B cell (primary cell): ENCODE results near the gene TRIM28. TPM values are rescaled to one million over a fixed set of nuclear protein-coding genes. Genes with fewer than 3 reads are reported as not detected.

ENCODE experiments used
- ATAC-seq: fragments of 200-7000 bp; cut with Tn5 transposase; one replicate; pipeline ENCODE4 v1.10.0; 2021; ENCODE audit warnings: low read depth, mild to moderate bottlenecking, moderate number of reproducible peaks, moderate library complexity
- CTCF ChIA-PET: fragments of 350-600 bp; sonication (Branson Sonifier 250); formaldehyde crosslinking; loops from one replicate; lab custom pipeline; 2021; ENCODE audit warnings: antibody characterized with exemption, inconsistent platforms; lab: Charles Lee
- POLR2A ChIA-PET: fragments of 350-600 bp; sonication (Branson Sonifier 250); formaldehyde crosslinking; loops from one replicate; lab custom pipeline; 2021; ENCODE audit warnings: antibody characterized with exemption; lab: Charles Lee
- DNase-seq: peaks from one replicate; pipeline ENCODE4 v3.0.0; 2013
- H2AFZ ChIP-seq: 2 replicates; pipeline ENCODE4 v1.6.1; 2012; ENCODE audit warnings: mild to moderate bottlenecking, low read depth, low read length; ENCODE audit not compliant: insufficient read depth, poor library complexity, severe bottlenecking
- H3K27ac ChIP-seq, 2 donors: 1 replicate in 1 of 2; 2 replicates in 1 of 2; pipeline ENCODE4 v1.5.1; 2012 to 2013; ENCODE audit warnings: low read length in 2 of 2, mild to moderate bottlenecking in 2 of 2, moderate library complexity in 1 of 2
- H3K27me3 ChIP-seq, 4 experiments: fragments of 200-600 bp in 1 of 4; sonication (generic) in 1 of 4; replicated peaks in 1 of 4; 1 replicate in 2 of 4; 2 replicates in 2 of 4; pipeline versions ENCODE4 v1.6.1 to v1.7.0; 2013 to 2016; ENCODE audit warnings: low read length in 3 of 4, mild to moderate bottlenecking in 2 of 4, mixed read lengths in 1 of 4, moderate library complexity in 1 of 4; ENCODE audit not compliant: insufficient read depth in 4 of 4, control insufficient read depth in 3 of 4; ENCODE audit errors: control extremely low read depth in 1 of 4
- H3K36me3 ChIP-seq, 2 experiments: replicated peaks in 1 of 2; 1 replicate in 1 of 2; 2 replicates in 1 of 2; pipeline versions ENCODE4 v1.6.1 to v1.7.1; 2013; ENCODE audit warnings: low read length in 1 of 2; ENCODE audit not compliant: insufficient read depth in 2 of 2, control insufficient read depth in 1 of 2; ENCODE audit errors: control extremely low read depth in 1 of 2, extremely low read depth in 1 of 2
- H3K4me1 ChIP-seq, 2 donors: fragments of 200-600 bp in 1 of 2; sonication (generic) in 1 of 2; 1 replicate in 1 of 2; 2 replicates in 1 of 2; pipeline versions ENCODE4 v1.5.1 to v1.6.1; 2013 to 2017; ENCODE audit warnings: low read length in 2 of 2; ENCODE audit not compliant: control insufficient read depth in 2 of 2, insufficient read depth in 2 of 2
- H3K4me2 ChIP-seq: replicated peaks from 2 replicates; pipeline ENCODE3; 2012; ENCODE audit warnings: mild to moderate bottlenecking, low read depth, low read length; ENCODE audit not compliant: poor library complexity, severe bottlenecking
- H3K4me3 ChIP-seq, 5 experiments: fragments of 200-600 bp in 1 of 5; sonication (generic) in 1 of 5; 1 replicate in 3 of 5; 2 replicates in 2 of 5; pipeline versions ENCODE4 v1.5.1 to v1.7.0; 2011 to 2016; ENCODE audit warnings: low read length in 4 of 5, mild to moderate bottlenecking in 4 of 5, low read depth in 2 of 5, control low read depth in 1 of 5, moderate library complexity in 1 of 5; ENCODE audit not compliant: insufficient read depth in 1 of 5; ENCODE audit errors: control extremely low read depth in 1 of 5, extremely low read depth in 1 of 5
- H3K79me2 ChIP-seq: fragments of 200-600 bp; sonication (generic); one replicate; pipeline ENCODE4 v1.6.0; 2016; ENCODE audit warnings: low read length; ENCODE audit not compliant: control insufficient read depth, insufficient read depth
- H3K9ac ChIP-seq: fragments of 200-600 bp; sonication (generic); 2 replicates; pipeline ENCODE4 v1.6.1; 2017; ENCODE audit warnings: mild to moderate bottlenecking, low read length, moderate library complexity
- H3K9me3 ChIP-seq, 3 donors: one replicate each; pipeline versions ENCODE4 v1.6.1 to v1.7.1; 2013; ENCODE audit warnings: low read length in 2 of 3; ENCODE audit not compliant: control insufficient read depth in 2 of 3, insufficient read depth in 1 of 3; ENCODE audit errors: control extremely low read depth in 1 of 3
- H4K20me1 ChIP-seq: 2 replicates; pipeline ENCODE4 v1.6.0; 2012; ENCODE audit warnings: mild to moderate bottlenecking, low read length; ENCODE audit not compliant: insufficient read depth, control insufficient read depth, poor library complexity, severe bottlenecking
- H3K27ac Mint-ChIP-seq: one replicate; pipeline ENCODE4 v1.8.0; 2021; ENCODE audit warnings: mixed read lengths
- H3K27me3 Mint-ChIP-seq: one replicate; pipeline ENCODE4 v1.8.0; 2021; ENCODE audit warnings: mixed read lengths
- H3K4me1 Mint-ChIP-seq: one replicate; pipeline ENCODE4 v1.8.0; 2021; ENCODE audit warnings: mixed read lengths
- H3K4me3 Mint-ChIP-seq: one replicate; pipeline ENCODE4 v1.8.0; 2021; ENCODE audit warnings: mixed read lengths
- H3K9me3 Mint-ChIP-seq: one replicate; pipeline ENCODE4 v1.8.0; 2022; ENCODE audit warnings: mixed read lengths; ENCODE audit not compliant: insufficient read depth
- EZH2 ChIP-seq: IDR thresholded peaks from 2 replicates; pipeline ENCODE4 v1.6.1; 2012; ENCODE audit warnings: borderline replicate concordance, low read depth, mild to moderate bottlenecking, moderate library complexity, low read length; ENCODE audit not compliant: insufficient read depth, poor library complexity, severe bottlenecking
- WGBS: methylation state at CpG from one replicate; pipeline ENCODE4 v1.1.5; 2013; ENCODE audit warnings: missing lambda C conversion rate; ENCODE audit not compliant: insufficient coverage; 5-methylcytosine and 5-hydroxymethylcytosine counted together
- intact Hi-C: fragments of 100-400 bp; cut with micrococcal nuclease; formaldehyde crosslinking; loops from one replicate; pipeline ENCODE4 v1.10.0; 2022
- polyA plus RNA-seq: library from polyadenylated mRNA; depleted of rRNA; stranded (reverse); fragments of >200 nt; gene quantifications from 2 replicates; pipeline ENCODE4 v1.2.3, GENCODE V29; 2012
- total RNA-seq, 2 donors: library from RNA; stranded (reverse); fragments of 120-200 nt in 1 of 2; gene quantifications; 1 replicate in 1 of 2; 2 replicates in 1 of 2; pipeline versions ENCODE4 v1.2.3 to v1.2.4, GENCODE V29; 2013 to 2022
- TF ChIP-seq, protein P1 (sequence below): fragments of 200-600 bp; IDR thresholded peaks from one replicate; pipeline ENCODE4 v1.8.0; 2022; ENCODE audit warnings: antibody characterized with exemption, mild to moderate bottlenecking

TRIM28 gene
- total and polyA plus RNA-seq, 2 donors (not counting 1 experiment from before 2014, with no cell fraction given): 370 to 569 TPM

DNA sequence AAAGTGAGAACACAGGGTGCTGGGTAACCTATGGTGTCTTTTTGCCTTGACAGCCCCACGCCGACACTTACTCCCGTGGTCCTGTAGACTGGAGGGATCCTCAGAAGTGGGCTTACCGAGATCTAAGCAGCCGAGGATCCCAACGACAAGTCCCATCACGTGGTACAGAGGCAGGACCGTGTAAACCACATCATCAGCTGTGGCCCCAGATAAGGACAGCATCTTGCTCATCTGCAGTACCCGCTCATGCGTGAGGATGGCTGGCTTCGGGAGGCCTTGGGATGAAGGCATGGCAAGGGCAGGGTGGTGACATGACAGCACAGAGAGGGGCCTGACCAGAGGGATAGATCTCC lies 34.2 kb upstream of the TRIM28 start:
- Histone ChIP-seq H3K4me2 (no peak overlapping the region), H3K4me3 (no peak overlapping the region), H3K9ac (no peak overlapping the region), H3K27me3 (no peaks in the 10 kb centered on the region), H3K27ac (no peak overlapping the region), H3K79me2 (peaks cover 8% of the 10 kb centered on the region), H3K36me3 (no peaks in the 10 kb centered on the region), H3K9me3 (peaks cover 0 to 28% (median 3%) of the 10 kb centered on the region in 3 donors), H2AFZ (no peak overlapping the region), H4K20me1 (peaks cover 22% of the 10 kb centered on the region), H3K4me1 (peaks cover 10 to 13% of the 10 kb centered on the region in 2 donors)
- H3K9me3 Mint-ChIP-seq: peaks cover 4% of the 10 kb centered on the region
- TF ChIP-seq, protein P1, sequence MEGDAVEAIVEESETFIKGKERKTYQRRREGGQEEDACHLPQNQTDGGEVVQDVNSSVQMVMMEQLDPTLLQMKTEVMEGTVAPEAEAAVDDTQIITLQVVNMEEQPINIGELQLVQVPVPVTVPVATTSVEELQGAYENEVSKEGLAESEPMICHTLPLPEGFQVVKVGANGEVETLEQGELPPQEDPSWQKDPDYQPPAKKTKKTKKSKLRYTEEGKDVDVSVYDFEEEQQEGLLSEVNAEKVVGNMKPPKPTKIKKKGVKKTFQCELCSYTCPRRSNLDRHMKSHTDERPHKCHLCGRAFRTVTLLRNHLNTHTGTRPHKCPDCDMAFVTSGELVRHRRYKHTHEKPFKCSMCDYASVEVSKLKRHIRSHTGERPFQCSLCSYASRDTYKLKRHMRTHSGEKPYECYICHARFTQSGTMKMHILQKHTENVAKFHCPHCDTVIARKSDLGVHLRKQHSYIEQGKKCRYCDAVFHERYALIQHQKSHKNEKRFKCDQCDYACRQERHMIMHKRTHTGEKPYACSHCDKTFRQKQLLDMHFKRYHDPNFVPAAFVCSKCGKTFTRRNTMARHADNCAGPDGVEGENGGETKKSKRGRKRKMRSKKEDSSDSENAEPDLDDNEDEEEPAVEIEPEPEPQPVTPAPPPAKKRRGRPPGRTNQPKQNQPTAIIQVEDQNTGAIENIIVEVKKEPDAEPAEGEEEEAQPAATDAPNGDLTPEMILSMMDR: no peak
- TF ChIP-seq EZH2: no peak
- peaks cover 10% of the 10 kb centered on the region for H3K4me1 Mint-ChIP-seq
- DNase-seq: no peak
- 93% methylated on average over 11 of the region's 11 CpGs for WGBS
- no peak overlapping the region for H3K4me3 Mint-ChIP-seq
- intact Hi-C loops: no loop called here
- ATAC-seq: no peak
- POLR2A ChIA-PET: no interaction called here
- no peak overlapping the region for H3K27ac Mint-ChIP-seq
- H3K27me3 Mint-ChIP-seq: no peaks in the 10 kb centered on the region
- CTCF ChIA-PET: interaction anchor here (1.9 kb wide), 1 partner anchor 10 kb away, joined by 6 read pairs; the partner anchor contains the start of gene ZBTB45

DNA sequence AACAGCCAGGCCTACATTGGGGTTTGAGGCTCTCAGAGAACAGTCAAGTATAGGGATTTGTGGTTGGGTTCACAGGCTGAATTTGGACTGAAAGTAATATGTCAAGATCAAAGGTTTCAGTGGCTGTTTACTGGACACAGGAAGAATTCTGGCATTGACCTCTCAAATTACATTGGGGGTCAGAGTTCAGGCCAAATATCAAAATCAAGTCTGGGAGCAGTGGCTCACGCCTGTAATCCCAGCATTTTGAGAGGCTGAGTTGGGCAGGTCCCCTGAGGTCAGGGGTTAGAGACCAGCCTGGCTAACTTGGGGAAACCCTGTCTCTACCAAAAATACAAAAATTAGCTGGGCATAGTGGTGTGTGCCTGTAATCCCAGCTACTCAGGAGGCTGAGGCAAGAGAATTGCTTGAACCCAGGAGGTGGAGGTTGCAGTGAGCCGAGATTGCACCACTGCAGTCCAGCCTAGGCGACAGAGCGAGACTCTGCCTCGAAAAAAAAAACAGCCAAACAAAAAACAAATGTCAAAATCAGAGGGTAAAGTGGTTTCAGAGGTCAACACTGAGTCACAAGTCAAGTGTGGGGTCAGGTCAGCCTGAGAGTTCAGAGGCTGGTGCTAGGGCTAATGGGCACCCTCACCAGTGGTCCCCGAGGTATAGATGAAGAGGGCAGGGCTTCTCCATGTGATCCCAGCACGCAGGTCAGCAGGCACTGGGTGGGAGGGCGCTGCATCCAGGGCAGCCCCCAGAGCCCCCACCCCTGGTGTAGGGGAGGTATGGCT lies 33.6 kb upstream of the TRIM28 start:
- Histone ChIP-seq H2AFZ (no peak overlapping the region), H3K36me3 (no peaks in the 10 kb centered on the region), H3K79me2 (peaks cover 14% of the 10 kb centered on the region), H4K20me1 (peaks cover 28% of the 10 kb centered on the region), H3K27me3 (no peaks in the 10 kb centered on the region), H3K4me3 (no peak overlapping the region), H3K27ac (no peak overlapping the region), H3K4me2 (no peak overlapping the region), H3K4me1 (peaks cover 10 to 15% of the 10 kb centered on the region in 2 donors), H3K9me3 (peaks cover 0 to 28% (median 3%) of the 10 kb centered on the region in 3 donors), H3K9ac (no peak overlapping the region)
- Mint-ChIP-seq H3K4me3 (no peak overlapping the region), H3K4me1 (peaks cover 12% of the 10 kb centered on the region), H3K9me3 (peaks cover 4% of the 10 kb centered on the region), H3K27me3 (no peaks in the 10 kb centered on the region), H3K27ac (no peak overlapping the region)
- ChIA-PET CTCF (no interaction called here), POLR2A (no interaction called here)
- ATAC-seq (no peak), DNase-seq (no peak)
- intact Hi-C loops: no loop called here
- WGBS: 91% methylated on average over 3 of the region's 8 CpGs
- no peak for TF ChIP-seq EZH2
- TF ChIP-seq, protein P1: no peak
